ENCODE data around the gene NTRK2.

- TF ChIP-seq EP300 (IDR thresholded peaks at IDR 0.05; ENCODE audit: borderline replicate concordance) (no peak), CEBPB (IDR thresholded peaks at IDR 0.05) (no peak), NFIC (IDR thresholded peaks at IDR 0.05) (no peak), TCF12 (IDR thresholded peaks at IDR 0.05; ENCODE audit: low read depth) (no peak), MAX (IDR thresholded peaks at IDR 0.05) (no peak), ZBTB7A (IDR thresholded peaks at IDR 0.05; ENCODE audit: low read depth) (no peak), TAF1 (IDR thresholded peaks at IDR 0.05; ENCODE audit: low read depth) (no peak), REST (IDR thresholded peaks at IDR 0.05; ENCODE audit: low read depth) (no peak), FOXM1 (IDR thresholded peaks at IDR 0.05; ENCODE audit: borderline replicate concordance, low read depth) (no peak), RAD21 (IDR thresholded peaks at IDR 0.05; ENCODE audit: low read depth) (no peak), EGR1 (IDR thresholded peaks at IDR 0.05) (no peak), USF1 (IDR thresholded peaks at IDR 0.05) (no peak), CREB1 (IDR thresholded peaks at IDR 0.05; ENCODE audit: low read depth) (no peak)
These were observed 125.6 kb downstream of the NTRK2 start for GRCh38 chr9:84794981-84795637.

Data from Ishikawa (cell line).